ENCODE data around the gene FHAD1. TPM values are rescaled to one million over a fixed set of nuclear protein-coding genes. Genes with fewer than 3 reads are reported as not detected.

The FHAD1 gene
- total RNA-seq, 2 experiments from 2014 or later: not detected

DNA sequence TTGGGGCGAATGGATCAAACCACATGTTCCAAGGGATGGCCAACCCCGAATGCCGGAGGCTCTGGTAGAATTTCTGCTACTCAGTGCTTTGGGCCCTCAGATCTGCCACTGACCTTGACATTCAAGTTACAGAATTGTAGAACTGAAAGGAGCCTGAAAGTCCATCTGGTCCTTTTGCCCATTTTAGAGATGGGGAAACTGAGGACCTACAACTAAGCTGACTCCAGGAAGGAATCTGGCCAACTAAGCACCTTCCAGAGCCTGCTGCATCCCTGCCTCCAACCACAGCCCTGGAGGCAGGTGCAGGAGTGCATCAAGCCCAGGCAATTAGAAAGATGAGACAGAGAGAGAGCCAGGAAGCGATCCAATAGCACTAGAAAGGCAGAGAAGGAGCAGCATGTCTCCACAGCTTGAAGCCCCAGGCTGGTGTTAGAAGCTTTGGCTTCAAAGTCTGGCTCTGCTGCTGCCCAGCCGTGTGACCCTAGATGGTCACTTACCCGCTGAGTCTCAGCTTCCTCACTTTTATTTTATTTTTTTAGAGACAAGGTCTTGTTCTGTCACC is 189.9 kb downstream of the FHAD1 start:
- no peak for DNase-seq (ENCODE audit: low spot score)

DNA sequence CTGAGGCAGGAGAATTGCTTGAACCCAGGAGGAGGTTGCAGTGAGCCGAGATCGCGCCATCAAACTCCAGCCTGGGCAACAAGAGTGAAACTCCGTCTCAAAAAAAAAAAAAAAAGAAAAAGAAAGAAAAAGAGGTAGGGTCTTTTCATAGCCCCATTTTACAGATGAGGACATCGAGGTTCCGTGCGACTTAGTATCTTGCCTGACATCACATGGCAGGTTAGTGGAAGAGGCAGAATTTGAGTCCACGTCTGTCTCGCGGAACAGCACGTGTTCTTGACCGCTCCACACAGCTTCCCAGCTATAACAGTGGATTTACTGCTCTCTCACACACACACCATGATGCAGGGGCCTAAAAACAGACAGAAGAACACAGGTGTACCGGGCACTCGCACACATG is 192.3 kb downstream of the FHAD1 start:
- no peaks in the 10 kb centered on the region for H3K9me3 ChIP-seq (ENCODE audit: low read length)
- H3K27ac ChIP-seq (ENCODE audit: low read depth, low read length, poor library complexity, severe bottlenecking): no peak overlapping the region
- H3K4me1 ChIP-seq (ENCODE audit: insufficient read depth, low read length, poor library complexity, severe bottlenecking): no peaks in the 10 kb centered on the region
- no TSS peak for BruUV-seq (replicated peaks)
- no peak for DNase-seq (ENCODE audit: low spot score)
- H3K36me3 ChIP-seq (ENCODE audit: insufficient read depth, low read length): no peaks in the 10 kb centered on the region
- no peak for TF ChIP-seq EZH2phosphoT487 (IDR thresholded peaks at IDR 0.05; ENCODE audit: borderline replicate concordance, low read depth, low read length)
- TF ChIP-seq, protein P1, sequence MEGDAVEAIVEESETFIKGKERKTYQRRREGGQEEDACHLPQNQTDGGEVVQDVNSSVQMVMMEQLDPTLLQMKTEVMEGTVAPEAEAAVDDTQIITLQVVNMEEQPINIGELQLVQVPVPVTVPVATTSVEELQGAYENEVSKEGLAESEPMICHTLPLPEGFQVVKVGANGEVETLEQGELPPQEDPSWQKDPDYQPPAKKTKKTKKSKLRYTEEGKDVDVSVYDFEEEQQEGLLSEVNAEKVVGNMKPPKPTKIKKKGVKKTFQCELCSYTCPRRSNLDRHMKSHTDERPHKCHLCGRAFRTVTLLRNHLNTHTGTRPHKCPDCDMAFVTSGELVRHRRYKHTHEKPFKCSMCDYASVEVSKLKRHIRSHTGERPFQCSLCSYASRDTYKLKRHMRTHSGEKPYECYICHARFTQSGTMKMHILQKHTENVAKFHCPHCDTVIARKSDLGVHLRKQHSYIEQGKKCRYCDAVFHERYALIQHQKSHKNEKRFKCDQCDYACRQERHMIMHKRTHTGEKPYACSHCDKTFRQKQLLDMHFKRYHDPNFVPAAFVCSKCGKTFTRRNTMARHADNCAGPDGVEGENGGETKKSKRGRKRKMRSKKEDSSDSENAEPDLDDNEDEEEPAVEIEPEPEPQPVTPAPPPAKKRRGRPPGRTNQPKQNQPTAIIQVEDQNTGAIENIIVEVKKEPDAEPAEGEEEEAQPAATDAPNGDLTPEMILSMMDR (conservative IDR thresholded peaks at IDR 0.05; ENCODE audit: low read length): no peak
- intact Hi-C loops (cut with micrococcal nuclease; ENCODE audit: unreplicated experiment): no loop called here
- CTCF ChIA-PET (ENCODE audit: unreplicated experiment): no interaction called here
- H2AFZ ChIP-seq (ENCODE audit: low read length): no peak overlapping the region
- H3K9me2 ChIP-seq (ENCODE audit: insufficient read depth, low read length): no peaks in the 10 kb centered on the region
- POLR2A ChIA-PET: no interaction called here
- no peak overlapping the region for H3K4me3 ChIP-seq (ENCODE audit: low read depth, low read length, poor library complexity, severe bottlenecking)
- H3K79me2 ChIP-seq (ENCODE audit: insufficient read depth, low read depth, low read length): no peaks in the 10 kb centered on the region
- no peak overlapping the region for H3K4me2 ChIP-seq (ENCODE audit: low read length)
- H4K20me1 ChIP-seq (ENCODE audit: insufficient read depth, low read length): no peaks in the 10 kb centered on the region

More for the DNA sequence above, 189.9 kb downstream of the FHAD1 start:
- intact Hi-C loops (cut with micrococcal nuclease; ENCODE audit: unreplicated experiment): no loop called here
- H2AFZ ChIP-seq (ENCODE audit: low read length): no peak overlapping the region
- H3K4me1 ChIP-seq (ENCODE audit: insufficient read depth, low read length, poor library complexity, severe bottlenecking): no peaks in the 10 kb centered on the region
- ChIA-PET CTCF (ENCODE audit: unreplicated experiment) (no interaction called here), POLR2A (interaction anchor here (0.5 kb wide), 1 partner anchor 22 kb away, joined by 6 read pairs; no protein-coding TSS in a partner anchor)
- BruUV-seq (replicated peaks): no TSS peak
- H3K4me3 ChIP-seq (ENCODE audit: low read depth, low read length, poor library complexity, severe bottlenecking): no peak overlapping the region
- H3K9me3 ChIP-seq (ENCODE audit: low read length): no peaks in the 10 kb centered on the region
- no peaks in the 10 kb centered on the region for H3K9me2 ChIP-seq (ENCODE audit: insufficient read depth, low read length)
- no peak overlapping the region for H3K4me2 ChIP-seq (ENCODE audit: low read length)
- no peaks in the 10 kb centered on the region for H3K79me2 ChIP-seq (ENCODE audit: insufficient read depth, low read depth, low read length)
- no peaks in the 10 kb centered on the region for H4K20me1 ChIP-seq (ENCODE audit: insufficient read depth, low read length)
- no peak overlapping the region for H3K27ac ChIP-seq (ENCODE audit: low read depth, low read length, poor library complexity, severe bottlenecking)
- H3K36me3 ChIP-seq (ENCODE audit: insufficient read depth, low read length): no peaks in the 10 kb centered on the region
- TF ChIP-seq, protein P1 (conservative IDR thresholded peaks at IDR 0.05; ENCODE audit: low read length): no peak
- TF ChIP-seq EZH2phosphoT487 (IDR thresholded peaks at IDR 0.05; ENCODE audit: borderline replicate concordance, low read depth, low read length): no peak

DNA sequence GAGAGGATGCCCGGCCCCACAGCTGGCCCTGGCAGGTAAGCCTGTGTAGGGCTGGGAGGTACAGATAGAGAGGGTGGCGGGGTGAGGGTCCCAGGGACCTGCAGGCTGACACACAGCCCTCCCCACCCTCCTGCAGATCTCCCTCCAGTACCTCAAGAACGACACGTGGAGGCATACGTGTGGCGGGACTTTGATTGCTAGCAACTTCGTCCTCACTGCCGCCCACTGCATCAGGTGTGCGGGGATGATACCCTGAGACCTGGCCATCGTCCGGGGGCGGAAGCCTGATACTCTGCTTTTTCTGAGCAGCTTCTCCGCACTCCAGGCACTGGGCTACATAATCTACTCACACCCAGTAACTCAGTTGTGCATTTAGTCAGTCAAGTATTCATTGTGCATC is 193.3 kb downstream of the FHAD1 start:
- CTCF ChIA-PET (ENCODE audit: unreplicated experiment): no interaction called here
- POLR2A ChIA-PET: no interaction called here
- Histone ChIP-seq H3K36me3 (ENCODE audit: insufficient read depth, low read length) (no peaks in the 10 kb centered on the region), H3K9me3 (ENCODE audit: low read length) (no peaks in the 10 kb centered on the region), H3K4me1 (ENCODE audit: insufficient read depth, low read length, poor library complexity, severe bottlenecking) (no peaks in the 10 kb centered on the region), H4K20me1 (ENCODE audit: insufficient read depth, low read length) (no peaks in the 10 kb centered on the region), H3K4me2 (ENCODE audit: low read length) (no peak overlapping the region), H3K4me3 (ENCODE audit: low read depth, low read length, poor library complexity, severe bottlenecking) (no peak overlapping the region), H3K79me2 (ENCODE audit: insufficient read depth, low read depth, low read length) (no peaks in the 10 kb centered on the region), H3K9me2 (ENCODE audit: insufficient read depth, low read length) (no peaks in the 10 kb centered on the region), H3K27ac (ENCODE audit: low read depth, low read length, poor library complexity, severe bottlenecking) (no peak overlapping the region), H2AFZ (ENCODE audit: low read length) (no peak overlapping the region)
- DNase-seq (ENCODE audit: low spot score): no peak
- BruUV-seq (replicated peaks): no TSS peak
- TF ChIP-seq, protein P1 (conservative IDR thresholded peaks at IDR 0.05; ENCODE audit: low read length): no peak
- TF ChIP-seq EZH2phosphoT487 (IDR thresholded peaks at IDR 0.05; ENCODE audit: borderline replicate concordance, low read depth, low read length): no peak
- intact Hi-C loops (cut with micrococcal nuclease; ENCODE audit: unreplicated experiment): no loop called here
